GM18511 (cell line): ENCODE results near the gene DCPS.
"Not testable (repeated sequence)": the region's sequence is repeated elsewhere in the genome, so short reads cannot be mapped to it uniquely, and the experiment has no call there.

ENCODE experiments used
- ATAC-seq: cut with Tn5 transposase; IDR thresholded peaks from one replicate; pipeline ENCODE4 v1.9.1; 2021; ENCODE audit warnings: mild to moderate bottlenecking, moderate library complexity; ENCODE audit not compliant: unreplicated experiment

DCPS gene

GRCh38 chr11:126303623-126304456, at the start of gene DCPS:
DCPS (plus strand) TSS chr11:126304060; CDS start chr11:126304081, 21 bp downstream.
- peak; percentile 91 for ATAC-seq

- no peak for ATAC-seq
These were observed 49.0 kb upstream of the DCPS start for GRCh38 chr11:126254819-126255218.

GRCh38 chr11:126255507-126255906, 48.4 kb upstream of the DCPS start:
- ATAC-seq: not testable (repeated sequence)

- no peak for ATAC-seq
These were observed 47.6 kb upstream of the DCPS start for GRCh38 chr11:126256216-126256615.

- no peak for ATAC-seq
These were observed 46.7 kb upstream of the DCPS start for GRCh38 chr11:126257144-126257543.

- ATAC-seq: no peak
These were observed 46.1 kb upstream of the DCPS start for GRCh38 chr11:126257764-126258163.

GRCh38 chr11:126262216-126262615, 41.6 kb upstream of the DCPS start:
- no peak for ATAC-seq

GRCh38 chr11:126263489-126263888, 40.4 kb upstream of the DCPS start:
- no peak for ATAC-seq

GRCh38 chr11:126265811-126266210, 38.0 kb upstream of the DCPS start:
- ATAC-seq: no peak

- ATAC-seq: no peak
These were observed 36.2 kb upstream of the DCPS start for GRCh38 chr11:126267650-126268049.

- peak; percentile 8 for ATAC-seq
These were observed 35.5 kb upstream of the DCPS start for GRCh38 chr11:126268361-126268707.

GRCh38 chr11:126268708-126269579, 34.9 kb upstream of the DCPS start, which contains the start of the genes FOXRED1 and SRPRA:
FOXRED1 (plus strand) TSS chr11:126269154; CDS start chr11:126269207, 53 bp downstream.
SRPRA (minus strand) TSS chr11:126268895; CDS start chr11:126268804, 91 bp downstream.
- ATAC-seq: peak; percentile 99

- no peak for ATAC-seq
These were observed 26.5 kb upstream of the DCPS start for GRCh38 chr11:126277322-126277721.

GRCh38 chr11:126277780-126278179, 26.1 kb upstream of the DCPS start:
- ATAC-seq: no peak

- ATAC-seq: no peak
These were observed 24.7 kb upstream of the DCPS start for GRCh38 chr11:126279191-126279590.

- no peak for ATAC-seq
These were observed 23.3 kb upstream of the DCPS start for GRCh38 chr11:126280595-126280994.

GRCh38 chr11:126281245-126281644, 22.6 kb upstream of the DCPS start:
- ATAC-seq: no peak

GRCh38 chr11:126281666-126282175, 22.1 kb upstream of the DCPS start:
- ATAC-seq: no peak

- ATAC-seq: peak; percentile 38
These were observed 21.5 kb upstream of the DCPS start for GRCh38 chr11:126282361-126282735.

- peak; percentile 76 for ATAC-seq
These were observed 20.9 kb upstream of the DCPS start, which contains the start of gene TIRAP for GRCh38 chr11:126282736-126283591. TIRAP (plus strand) TSS chr11:126283093; CDS start chr11:126290895, 7,802 bp downstream.
